HG02973 (cell line): ENCODE measurements around the gene PSMG4.

ENCODE experiments used
- ATAC-seq: cut with Tn5 transposase; IDR thresholded peaks from one replicate; pipeline ENCODE4 v1.9.1; 2021; ENCODE audit warnings: moderate library complexity; ENCODE audit not compliant: unreplicated experiment

Gene PSMG4

DNA sequence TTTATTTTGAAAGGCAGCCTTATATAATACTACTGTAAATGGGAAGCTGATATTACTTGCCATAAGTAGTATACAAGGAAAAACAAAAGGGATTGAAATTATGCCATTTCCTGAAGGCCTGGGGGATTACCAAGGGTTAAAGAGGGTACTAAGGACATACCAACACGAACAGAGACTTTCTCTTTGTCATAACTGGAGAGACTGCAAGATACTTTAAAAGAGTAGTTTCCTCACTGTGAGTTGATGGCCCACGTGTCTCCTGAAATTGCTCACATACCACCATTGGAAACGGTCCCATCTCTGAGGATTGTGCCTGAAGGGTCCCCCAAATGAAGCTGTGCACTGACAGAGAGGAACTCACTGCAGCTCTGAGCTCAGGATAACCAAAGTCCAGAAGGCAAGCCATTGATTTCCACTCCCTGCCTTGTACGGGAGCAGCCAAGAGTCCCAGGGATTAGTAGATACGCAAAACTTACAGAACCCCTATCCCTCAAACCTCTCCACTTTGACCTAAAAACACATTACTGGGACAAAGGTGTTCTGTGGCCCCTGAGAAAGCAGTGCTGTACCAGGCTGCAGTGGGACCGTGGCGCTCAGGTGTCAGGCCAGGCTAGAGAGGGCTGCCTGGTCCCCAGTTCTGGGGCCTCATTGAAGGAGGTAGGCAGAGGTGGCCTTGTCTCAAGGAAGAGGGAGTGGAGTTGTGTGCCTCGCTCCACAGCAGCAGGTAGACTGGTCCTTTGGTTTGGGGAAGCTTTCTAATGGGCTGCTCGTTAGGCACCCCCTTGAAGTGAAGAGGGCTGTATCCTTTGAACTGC is 15.2 kb downstream of the PSMG4 start:
- no peak for ATAC-seq

DNA sequence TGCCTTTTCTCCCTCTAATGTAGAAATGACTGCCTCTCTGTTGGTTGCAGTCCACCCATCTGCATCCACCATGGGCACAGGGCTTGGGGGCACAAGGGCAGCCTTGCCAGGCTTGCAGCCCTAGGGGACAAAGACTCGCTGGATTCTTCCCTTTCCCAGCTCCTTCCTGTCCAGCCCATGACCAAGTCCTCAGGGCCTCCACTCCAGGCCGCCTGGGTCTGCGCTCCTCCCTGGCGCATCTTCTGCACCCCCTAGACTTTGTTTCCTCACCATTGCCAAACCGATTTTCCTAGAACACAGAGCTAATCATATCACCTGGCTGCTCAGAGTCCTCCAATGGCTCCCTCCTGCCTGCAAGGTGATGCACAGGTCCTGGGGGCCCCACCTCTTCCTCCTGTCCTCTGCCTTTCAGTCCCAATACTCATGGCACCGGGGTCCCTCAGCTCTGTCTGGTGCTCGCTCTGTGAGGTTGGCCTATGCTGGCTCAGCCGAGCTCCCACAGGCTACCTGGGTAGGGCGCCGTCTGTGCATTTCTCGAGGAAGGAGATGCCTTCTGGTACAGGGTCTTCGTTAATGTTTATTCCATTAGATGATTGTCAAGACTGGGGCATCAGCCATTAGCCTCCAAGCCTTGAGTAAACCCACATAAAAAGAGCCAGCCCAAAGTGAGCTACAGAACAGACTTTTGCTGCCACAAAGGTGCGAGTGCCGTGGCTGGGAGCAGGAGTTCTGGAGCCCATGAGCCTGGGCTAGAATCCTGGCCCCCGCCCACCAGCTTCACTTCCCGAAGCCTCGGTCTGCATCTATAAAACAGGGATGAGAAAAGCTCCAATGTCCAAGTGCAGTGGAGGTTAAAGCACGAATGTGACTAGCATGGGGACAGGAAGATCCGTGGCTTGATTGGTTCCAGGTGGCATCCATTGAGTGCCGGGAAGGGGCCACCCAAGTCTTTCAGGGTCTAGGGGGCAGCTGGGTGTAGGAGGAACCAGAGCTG is 17.7 kb downstream of the PSMG4 start:
- ATAC-seq: no peak

DNA sequence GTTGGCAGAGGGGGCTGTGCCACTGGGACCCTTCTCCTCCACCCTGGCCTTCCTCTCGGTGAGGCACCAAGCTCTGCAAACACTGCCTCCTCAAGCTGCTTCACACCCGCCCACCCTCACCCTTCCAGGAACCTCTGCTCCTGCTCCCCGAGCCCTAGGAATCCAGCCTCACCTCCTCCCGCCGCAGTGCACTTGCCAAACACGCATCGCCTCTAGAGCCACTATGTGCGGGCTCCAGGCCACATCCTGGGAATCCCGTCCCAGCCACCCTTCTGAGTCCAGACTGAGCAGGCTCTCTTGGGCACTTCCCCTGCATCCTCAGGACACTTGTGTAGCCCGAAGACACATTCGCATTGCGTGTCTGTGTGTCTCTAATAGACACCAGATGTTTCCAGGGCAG is 18.5 kb downstream of the PSMG4 start:
- ATAC-seq: no peak

DNA sequence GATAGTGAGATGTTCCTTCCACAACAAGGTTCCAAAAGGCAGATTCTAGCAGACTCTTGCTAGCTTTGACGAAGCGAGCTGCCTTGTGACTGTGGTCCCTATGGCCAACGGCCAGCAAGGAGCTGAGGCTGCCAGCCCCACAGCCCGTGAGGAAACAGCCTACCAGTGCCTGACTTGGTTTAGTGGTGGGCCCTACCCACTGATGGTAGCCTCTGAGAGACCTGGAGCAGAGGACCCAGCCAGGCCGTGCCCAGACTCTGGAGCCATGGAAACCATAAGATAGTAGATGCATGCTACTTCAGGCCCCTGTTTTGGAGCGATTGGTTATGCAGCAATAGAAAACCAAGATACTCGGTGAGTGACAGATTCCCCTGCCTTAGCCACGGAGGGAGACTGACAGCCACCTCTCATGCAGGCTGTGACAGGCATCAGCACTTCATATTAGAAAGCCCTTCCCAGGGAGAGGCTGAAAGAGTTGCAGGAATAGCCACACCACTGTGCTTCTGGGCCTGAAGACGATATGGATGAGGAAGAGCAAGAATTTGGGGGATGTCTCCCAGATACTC is 19.2 kb downstream of the PSMG4 start:
- ATAC-seq: no peak

DNA sequence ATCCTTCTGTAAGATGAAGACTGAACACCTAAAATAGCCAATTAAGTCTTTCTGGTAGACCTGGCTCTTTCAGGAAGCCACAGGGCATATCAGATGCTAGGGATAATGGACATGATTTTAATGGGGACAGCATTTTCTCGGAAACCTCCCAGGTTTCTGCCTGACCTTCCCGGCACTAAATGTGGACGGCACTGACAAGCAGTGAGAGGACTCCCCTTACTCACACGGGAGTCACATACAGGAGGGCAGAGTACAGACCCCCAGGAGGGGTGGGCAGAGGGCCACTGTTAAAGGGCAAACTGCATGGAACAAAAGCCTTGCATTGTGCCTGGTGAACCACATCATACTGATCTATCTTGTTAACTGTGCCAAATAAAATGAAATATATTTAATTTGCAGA is 19.9 kb downstream of the PSMG4 start:
- no peak for ATAC-seq

DNA sequence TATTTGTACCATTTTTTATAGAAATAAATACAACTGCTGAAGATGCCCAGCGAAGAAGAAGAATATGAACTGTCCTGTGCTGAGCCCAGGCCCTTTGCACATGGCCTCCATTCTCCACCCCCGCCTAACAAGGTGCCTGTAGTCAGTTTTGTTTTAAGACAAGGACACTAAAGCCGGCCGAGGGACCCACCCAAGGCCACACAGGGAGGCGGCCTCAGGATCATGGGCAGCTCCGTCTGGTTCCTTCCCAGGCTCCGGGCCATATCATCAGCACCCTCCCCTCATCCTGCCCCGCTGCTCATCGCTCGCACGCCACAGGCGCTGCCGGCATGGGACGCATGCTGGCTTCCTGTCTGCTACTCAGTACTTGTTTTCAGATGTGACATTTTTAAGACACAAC is 21.3 kb downstream of the PSMG4 start:
- no peak for ATAC-seq

DNA sequence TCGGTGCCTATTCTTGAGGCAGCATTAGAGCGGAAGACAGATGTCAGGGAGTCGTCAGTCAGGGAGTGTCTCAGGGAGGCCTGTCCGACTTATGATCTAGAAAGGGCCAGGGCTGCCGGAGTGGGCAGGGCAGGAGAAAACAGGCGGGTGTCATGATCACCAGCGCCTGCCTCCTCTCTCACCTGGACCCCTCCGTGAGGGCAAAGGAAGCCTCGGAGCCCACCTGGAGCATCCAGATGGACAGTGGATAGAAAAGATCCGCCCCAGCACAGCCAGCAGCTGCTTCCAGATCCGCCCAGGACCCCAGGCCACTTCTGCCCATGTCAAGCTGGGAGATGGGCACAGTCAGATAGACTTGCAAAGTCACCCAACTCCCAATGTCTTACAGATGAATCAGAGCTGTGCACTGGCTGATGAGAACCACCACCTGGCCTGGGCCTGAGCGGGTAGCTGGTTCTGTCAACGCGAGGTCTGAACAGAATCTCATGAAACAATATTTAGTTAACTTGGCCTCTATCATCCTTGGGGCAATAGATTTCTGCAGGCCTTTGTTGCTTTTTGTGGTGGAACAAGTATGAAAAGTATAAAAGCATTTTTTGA is 22.2 kb downstream of the PSMG4 start:
- no peak for ATAC-seq

DNA sequence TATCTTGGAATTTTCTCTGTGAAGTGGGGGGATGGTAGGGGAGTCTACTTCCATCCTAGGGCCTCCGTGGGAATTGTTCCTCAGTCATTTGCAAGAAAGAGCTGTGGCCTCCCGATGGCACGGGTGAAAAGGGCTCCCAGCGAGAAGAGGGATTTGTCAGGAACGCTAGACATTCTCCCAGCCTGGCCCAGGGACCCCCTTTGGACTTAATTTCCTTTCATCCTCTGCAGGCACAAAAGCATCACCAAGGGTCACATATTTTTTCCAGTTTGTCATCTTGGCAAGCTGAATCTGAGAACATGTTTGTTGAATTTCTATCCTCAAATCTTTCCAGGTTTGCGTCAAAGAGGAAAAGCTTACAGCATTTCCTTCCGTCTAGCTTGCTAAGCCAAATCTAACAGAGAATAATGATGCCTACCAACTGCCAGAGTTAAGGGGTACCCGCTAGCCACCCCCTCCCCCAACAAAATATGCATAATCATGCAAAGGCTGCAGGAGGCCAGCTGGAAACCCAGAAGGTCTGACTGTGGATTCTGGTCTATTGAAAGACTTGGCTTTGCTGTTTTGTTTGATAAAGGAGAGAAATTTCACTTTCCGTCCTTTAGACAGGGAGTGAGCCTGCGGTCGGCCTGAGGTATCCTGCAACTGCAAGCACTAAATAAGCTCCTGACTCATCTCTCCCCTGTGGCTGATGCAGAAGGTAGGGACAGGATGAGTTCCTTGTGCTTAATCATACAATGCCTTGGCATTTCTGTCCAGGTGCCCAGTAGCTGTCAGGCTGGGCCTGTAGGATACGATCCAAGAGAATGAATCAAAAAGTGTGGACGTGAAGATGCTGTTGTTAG is 23.1 kb downstream of the PSMG4 start:
- ATAC-seq: no peak

DNA sequence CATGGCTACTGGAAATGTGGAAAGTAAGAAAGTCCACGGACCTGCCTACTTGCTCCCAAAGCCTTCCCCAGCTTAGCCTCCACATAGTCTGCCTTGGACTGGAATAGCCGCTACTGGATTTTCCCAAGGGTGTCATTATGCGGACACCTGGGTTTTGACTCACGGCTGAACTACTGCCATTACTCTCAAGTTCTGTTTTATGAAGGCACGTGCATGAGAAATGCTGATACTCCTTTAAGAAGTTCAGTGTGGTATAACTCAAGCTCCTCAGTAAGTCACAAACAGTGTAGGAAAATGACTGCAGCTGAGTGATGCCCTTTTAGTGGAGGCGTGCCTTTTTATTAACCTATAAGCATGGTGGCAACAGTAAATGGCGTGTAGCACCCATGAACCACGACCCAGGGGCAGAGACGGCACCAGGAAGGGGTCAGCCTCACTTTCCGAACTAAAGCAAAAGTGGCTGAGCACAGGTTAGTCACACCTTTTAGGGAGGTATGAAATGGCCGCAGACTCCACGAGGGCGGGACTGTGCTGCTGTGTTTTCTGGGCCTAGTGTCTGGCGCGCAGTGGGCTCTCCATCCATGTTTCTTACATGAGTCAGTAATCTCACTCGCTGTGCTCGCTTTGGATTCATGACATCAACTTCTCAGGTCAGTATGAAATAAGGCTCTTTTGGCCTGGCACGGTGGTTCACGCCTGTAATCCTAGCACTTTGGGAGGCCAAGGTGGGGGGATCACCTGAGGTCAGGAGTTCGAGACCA is 23.9 kb downstream of the PSMG4 start:
- ATAC-seq: no peak

DNA sequence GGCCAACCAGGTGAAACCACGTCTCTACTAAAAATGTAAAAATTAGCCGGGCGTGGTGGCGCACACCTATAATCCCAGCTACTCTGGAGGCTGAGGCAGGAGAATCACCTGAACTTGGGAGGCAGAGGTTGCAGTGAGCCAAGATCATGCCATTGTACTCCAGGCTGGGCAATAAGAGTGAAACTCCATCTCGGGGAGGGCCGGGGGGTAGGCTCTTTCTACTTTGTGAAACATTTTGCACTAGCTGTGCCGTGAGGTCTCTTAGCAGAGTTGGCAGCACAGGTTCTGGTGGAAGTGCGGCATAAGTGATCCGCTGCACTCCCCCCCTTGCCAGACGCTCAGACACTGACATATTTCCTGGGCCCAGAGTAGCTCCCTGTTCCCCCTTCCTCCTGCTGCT is 24.5 kb downstream of the PSMG4 start:
- ATAC-seq: no peak

DNA sequence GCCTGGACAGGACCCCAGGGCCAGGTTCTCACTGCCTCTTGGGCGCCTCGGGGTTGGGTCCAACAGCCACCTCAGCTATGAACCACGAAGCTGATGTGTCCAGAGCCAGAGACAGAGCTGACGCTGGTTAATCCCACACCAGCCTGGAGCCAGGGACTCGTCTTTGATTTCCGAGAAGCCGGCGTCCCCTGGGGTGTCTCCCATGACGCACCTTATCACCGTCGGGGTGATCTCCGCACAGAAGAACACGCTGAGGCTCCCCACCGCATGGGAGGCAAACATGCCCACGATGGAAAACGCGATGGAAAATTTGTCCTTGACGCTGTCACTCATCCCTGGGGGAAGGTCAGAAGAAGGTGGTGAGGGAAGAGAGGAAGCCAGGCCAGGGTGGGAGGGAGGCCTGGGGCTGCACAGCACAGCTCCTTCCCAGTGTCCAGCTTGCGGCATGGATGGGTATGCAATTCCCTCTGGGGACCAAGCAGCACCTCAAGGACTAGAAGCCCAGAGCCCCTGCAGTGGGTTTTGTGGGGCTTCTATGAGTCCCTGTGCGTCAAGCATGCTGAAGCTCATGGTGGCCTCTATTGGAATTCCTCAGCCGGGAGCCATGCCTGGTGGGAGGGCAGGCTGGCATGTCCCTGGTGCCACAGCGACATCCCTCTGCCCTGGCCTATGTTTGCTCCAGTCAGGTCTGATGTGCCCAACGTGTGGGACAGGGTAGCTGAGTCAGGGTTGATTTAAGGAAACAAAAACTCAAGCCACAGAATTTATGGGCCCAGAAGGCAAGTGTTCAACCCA is 25.1 kb downstream of the PSMG4 start:
- ATAC-seq: no peak

DNA sequence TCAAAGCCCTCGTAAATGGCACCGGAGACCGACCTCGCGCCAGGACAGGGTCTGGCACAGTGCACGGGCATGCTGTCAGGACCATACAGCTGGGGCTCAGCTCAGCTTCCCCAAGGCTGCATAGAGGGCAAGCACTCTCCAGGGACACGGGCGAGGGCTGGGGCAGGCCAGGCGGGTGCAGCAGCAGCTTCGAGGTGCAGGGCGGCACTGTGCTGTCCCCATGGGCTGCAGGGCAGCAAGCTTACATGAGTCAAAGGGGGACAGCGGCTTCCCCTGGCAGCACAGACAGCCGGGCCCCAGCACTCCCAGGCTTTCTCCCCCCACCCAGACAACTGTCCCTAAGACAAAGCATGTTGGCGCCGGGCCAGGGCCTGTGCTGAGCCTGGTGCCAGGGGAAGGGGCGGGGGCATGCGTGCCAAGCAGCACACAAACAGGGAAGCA is 25.7 kb downstream of the PSMG4 start:
- no peak for ATAC-seq

DNA sequence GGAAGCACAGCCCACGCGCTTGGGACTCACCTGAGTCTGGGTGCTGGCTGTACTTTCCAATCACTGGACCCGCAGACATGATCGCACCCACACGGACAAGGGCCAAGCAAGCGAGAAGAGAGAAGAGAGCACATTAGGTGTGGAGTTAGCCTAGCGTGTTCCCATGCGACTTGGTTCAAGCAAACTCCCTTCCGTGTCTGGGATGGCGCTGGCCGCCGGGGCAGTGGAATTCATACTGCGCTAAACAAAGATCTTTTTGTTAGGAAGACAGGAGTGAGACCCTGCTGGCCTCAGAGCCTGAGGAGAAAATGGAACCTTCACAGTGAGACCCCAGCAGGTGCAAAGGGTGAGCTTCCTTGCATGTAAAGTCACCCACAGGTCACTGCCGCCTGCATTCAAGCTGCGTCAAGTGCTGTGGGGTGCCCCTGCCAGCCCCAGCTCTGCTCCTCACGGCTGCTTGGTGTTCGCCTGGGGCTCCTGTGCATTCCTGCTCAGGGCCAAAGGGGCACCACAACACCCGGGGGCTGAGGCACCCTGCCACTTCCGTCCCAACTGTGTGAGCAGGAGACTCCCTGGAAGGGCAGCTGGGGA is 26.4 kb downstream of the PSMG4 start:
- no peak for ATAC-seq

DNA sequence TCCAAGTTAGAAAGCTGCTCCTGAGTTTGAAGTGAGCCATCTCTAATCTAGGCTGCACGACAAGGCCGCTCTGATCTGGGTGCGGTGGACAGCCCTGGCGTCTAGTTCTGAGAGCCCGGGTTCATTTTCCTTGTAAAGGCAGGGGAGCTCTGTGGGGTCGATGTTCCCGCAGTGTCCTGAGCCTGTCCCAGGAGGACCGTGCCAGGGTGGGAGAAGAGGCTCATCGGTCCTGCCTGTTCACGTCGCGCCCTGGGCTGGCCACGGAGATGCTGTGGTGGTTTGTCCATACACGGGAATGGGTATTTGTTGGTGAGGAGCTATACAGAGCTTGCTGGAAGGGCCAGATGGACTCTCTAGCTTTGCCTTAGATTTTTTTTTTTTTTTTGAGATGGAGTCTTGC is 27.0 kb downstream of the PSMG4 start:
- ATAC-seq: no peak

DNA sequence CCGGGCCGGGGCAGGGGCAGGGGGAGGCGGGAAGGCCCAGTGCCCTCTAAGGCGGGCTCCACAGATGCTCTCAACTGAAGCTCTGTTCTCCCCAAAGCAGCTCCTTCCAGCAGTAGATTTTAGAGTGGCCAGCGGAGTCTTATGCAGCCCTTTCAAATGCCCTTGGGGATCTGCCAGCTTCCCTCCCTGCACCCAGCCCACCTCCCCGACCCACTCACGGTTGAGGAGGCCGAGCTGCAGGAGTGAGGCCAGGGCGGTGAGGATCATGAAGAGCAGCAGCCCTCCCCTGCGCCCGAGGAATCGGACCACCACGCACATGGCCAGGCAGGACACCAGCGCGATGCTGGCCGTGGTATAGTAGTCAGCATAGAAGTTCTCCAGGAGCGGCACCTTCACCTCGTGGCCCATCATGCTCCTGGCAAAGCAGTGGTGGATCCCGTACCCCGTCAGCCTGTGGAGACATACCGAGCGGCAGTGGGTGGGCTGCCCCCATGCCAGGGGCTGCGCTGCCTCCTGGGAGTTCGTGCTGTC is 28.0 kb downstream of the PSMG4 start:
- ATAC-seq: no peak

DNA sequence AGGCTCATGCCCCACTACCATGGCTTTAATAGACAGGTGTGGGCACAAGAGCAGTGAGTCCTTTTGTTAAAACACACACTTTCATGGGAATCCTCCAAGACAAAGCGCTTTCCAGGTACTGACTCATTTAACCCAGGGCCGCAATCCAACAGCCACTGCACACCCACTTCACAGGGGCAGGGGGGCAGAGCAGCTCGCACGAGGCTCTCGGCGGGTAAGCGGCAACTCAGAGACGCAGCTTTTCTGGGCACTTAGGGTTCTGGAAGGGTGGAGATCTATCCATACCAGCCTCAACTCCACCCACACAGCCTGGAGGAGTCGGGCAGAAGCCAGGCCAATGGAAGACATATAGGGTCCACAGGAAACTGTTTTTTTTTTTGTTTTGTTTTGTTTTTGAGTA is 28.6 kb downstream of the PSMG4 start:
- ATAC-seq: no peak

DNA sequence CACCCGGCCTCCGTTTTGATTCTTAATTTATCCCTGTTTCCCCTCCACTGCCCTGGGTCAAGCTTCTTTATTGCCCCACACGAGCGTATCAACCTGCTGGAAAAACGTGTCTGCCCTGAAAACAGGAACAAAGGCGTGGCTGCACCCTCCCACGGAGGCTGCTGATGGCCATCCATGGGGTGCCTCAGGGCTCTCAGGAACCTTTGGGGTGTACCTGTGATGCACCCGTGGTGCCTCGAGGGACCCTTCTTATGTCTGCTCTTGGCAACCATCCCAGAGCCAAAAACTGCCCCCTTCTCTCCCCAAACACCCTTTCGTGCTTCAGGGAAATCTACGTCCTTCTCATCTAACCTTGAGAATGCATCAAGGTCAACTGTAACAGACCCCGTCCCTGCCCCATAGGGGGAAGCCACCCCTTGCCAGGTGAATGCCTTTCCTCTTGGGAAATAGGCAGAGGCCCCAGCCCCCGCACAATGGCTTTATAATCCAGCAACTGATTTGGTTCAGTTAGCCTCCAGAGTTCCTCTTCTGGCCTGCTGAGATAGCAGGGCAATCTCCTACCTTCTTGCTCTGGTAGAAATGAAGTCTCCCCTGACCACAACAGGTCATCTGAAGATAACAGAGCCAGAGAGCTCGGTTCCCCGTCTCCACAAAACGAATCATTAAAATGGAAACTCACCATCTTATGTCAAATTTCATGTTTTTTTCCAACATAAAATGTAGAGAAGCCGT is 29.4 kb downstream of the PSMG4 start:
- ATAC-seq: no peak
